Stimulated activated CD8-positive, alpha-beta memory T cell treated with anti-CD3 and anti-CD28 coated beads, Interleukin-4, amount 100 ng/mL, for 4 hours (primary cell): ENCODE results near the gene HERC4.
"Not testable (repeated sequence)": the region's sequence is repeated elsewhere in the genome, so short reads cannot be mapped to it uniquely, and the experiment has no call there.

ENCODE experiments used
- DNase-seq, 2 donors: peaks; one replicate each; pipeline ENCODE4 v3.0.0-alpha.2; 2020; ENCODE audit warnings: low read depth in 2 of 2, low spot score in 1 of 2

HERC4 gene

DNA sequence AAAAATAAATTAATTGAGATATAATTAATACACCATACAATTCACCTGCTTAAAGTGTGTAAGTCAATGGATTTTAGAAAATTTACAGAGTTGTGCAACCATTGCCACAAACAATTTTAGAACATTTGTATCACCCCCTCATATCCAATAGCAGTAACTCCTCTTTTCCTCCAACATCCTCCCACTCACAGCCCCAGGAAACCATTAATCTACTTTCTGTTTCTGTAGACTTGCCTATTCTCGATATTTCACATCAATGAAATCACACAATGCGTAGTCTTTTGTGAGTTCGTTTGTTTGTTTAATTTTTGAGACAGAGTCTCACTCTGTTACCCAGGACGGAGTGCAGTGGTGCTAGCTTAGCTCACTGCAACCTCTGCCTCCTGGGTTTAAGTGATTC is 13.7 kb upstream of the HERC4 start:
- no peak for DNase-seq

GRCh38 chr10:68087685-68088401 is 12.8 kb upstream of the HERC4 start:
- DNase-seq = no peak

GRCh38 chr10:68086910-68087684 is 12.0 kb upstream of the HERC4 start:
- no peak for DNase-seq

GRCh38 chr10:68086011-68086410 is 10.9 kb upstream of the HERC4 start:
- no peak for DNase-seq

GRCh38 chr10:68084469-68084868 is 9.4 kb upstream of the HERC4 start:
- no peak for DNase-seq

DNA sequence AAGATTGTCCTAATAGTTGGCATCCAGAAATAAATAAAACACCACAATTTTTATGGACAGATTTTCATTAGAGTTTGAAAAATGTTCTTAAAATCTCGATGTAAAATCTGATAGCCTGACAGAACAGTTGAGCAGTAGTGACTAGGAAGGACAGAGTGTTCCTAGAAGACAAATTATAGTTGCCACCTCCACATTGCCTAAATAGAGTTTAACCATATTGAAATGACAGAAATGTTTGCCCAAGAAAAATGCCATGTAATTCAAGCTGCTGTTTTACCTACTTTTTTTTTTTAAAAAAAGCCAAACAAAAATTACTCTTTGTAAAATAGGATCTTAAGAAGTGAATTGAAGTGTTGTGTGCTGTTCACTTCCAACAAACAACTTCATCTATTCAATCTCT is 8.9 kb upstream of the HERC4 start:
- DNase-seq = no peak

- DNase-seq = no peak
Measured at GRCh38 chr10:68082872-68083271, 7.8 kb upstream of the HERC4 start.

- DNase-seq = no peak
Measured at GRCh38 chr10:68081916-68082315, 6.8 kb upstream of the HERC4 start.

- no peak for DNase-seq
Measured at GRCh38 chr10:68080853-68081431, 5.9 kb upstream of the HERC4 start.

- DNase-seq = no peak
Measured at GRCh38 chr10:68079434-68079833, 4.4 kb upstream of the HERC4 start.

- DNase-seq = no peak
Measured at GRCh38 chr10:68077026-68077425, 1.9 kb upstream of the HERC4 start.

DNA sequence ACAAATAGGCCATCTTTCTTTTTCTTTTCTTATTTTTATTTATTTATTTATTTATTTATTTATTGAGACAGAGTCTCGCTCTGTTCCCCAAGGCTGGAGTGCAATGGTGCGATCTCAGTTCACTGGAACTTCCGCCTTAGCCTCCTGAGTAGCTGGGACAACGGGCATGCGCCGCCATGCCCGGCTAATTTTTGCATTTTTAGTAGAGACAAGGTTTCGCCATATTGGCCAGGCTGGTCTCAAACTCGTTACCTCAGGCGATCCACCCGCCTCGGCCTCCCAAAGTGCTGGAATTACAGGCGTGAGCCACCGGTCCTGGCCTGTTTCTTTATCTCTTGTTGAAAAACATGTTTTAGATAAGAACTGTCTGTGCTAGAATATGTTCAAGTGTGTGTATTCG is 998 bp upstream of the HERC4 start:
- DNase-seq = not testable (repeated sequence)

DNA sequence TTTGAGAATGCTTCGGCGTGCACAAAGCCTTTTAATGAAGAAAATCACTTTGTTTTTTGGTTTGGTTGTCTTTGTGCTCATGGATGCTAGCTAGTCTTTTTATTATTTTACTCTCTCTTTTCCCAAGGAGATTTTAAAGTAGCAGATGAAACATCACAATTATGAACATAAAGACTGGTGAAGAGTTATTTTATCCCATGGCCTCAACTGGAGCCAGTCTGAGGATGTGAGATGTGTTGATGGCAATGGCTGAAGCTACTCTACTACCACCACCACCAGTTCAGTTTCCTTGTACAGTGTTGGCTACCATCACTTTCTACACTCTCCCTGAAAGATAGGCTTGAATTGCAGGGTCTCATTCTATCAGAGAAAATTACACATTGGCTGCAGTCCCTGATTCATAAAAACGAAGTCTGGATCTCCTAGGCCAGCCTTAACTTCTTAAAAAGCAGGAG is 494 bp upstream of the HERC4 start:
- no peak for DNase-seq

GRCh38 chr10:68074031-68074774 is 880 bp downstream of the HERC4 start:
- DNase-seq = no peak

GRCh38 chr10:68073631-68074030 is 1.5 kb downstream of the HERC4 start:
- DNase-seq = no peak

- DNase-seq = no peak
Measured at GRCh38 chr10:68067508-68067907, 7.6 kb downstream of the HERC4 start.

- no peak for DNase-seq
Measured at GRCh38 chr10:68067029-68067428, 8.1 kb downstream of the HERC4 start.

- DNase-seq = no peak
Measured at GRCh38 chr10:68053553-68053952, 21.5 kb downstream of the HERC4 start.

- DNase-seq = no peak
Measured at GRCh38 chr10:68052463-68052862, 22.6 kb downstream of the HERC4 start.

DNA sequence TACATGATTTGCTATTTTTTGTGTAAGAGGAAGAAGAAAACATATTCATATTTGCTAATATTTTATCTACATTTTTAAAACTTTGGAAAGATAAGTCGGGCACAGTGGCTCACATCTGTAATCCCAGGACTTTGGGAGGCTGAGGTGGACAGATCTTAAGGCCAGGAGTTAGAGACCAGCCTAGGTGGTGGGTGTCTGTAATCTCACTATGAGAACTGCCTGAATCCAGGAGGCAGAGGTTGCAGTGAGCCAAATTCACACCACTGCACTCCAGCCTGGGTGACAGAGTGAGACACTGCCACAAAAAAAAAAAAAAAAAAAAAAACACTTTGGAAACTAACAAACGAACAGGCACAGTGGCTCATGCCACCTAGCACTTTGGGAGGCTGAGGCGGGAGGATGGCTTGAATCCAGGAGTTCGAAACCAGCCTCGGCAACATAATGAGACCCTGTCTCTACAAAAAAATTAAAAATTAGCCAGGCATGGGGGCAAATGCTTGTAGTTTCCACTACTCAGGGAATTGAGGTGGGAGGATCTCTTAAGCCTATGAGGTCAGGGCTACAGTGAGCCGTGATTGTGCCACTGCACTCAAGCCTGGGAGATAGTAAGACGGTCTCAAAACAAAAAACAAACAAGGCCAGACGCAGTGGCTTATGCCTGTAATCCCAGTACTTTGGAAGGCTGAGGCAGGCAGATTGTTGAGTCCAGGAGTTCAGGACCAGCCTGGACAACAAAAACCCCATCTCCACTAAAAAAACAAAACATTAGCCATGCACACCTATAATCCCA is 25.6 kb downstream of the HERC4 start:
- no peak for DNase-seq
